Ishikawa (cell line): Measurements from ENCODE around the gene MYL10.

ENCODE experiments used
- CREB1 ChIP-seq: IDR thresholded peaks from 2 replicates; pipeline ENCODE4 v1.6.1; 2012; ENCODE audit warnings: low read depth
- EGR1 ChIP-seq: IDR thresholded peaks from 2 replicates; pipeline ENCODE4 v1.6.1; 2012
- EP300 ChIP-seq: IDR thresholded peaks from 2 replicates; pipeline ENCODE4 v1.6.1; 2012; ENCODE audit warnings: borderline replicate concordance
- FOXM1 ChIP-seq: IDR thresholded peaks from 2 replicates; pipeline ENCODE4 v1.6.1; 2012; ENCODE audit warnings: low read depth, borderline replicate concordance
- MAX ChIP-seq: IDR thresholded peaks from 2 replicates; pipeline ENCODE4 v1.6.1; 2012
- NFIC ChIP-seq: IDR thresholded peaks from 2 replicates; pipeline ENCODE4 v1.6.1; 2012
- RAD21 ChIP-seq: IDR thresholded peaks from 2 replicates; pipeline ENCODE4 v1.6.1; 2012; ENCODE audit warnings: low read depth
- TAF1 ChIP-seq: IDR thresholded peaks from 2 replicates; pipeline ENCODE4 v1.6.1; 2012; ENCODE audit warnings: low read depth, mild to moderate bottlenecking
- TCF12 ChIP-seq: IDR thresholded peaks from 2 replicates; pipeline ENCODE4 v1.6.1; 2012; ENCODE audit warnings: low read depth
- TEAD4 ChIP-seq: IDR thresholded peaks from 2 replicates; pipeline ENCODE4 v1.6.1; 2012
- YY1 ChIP-seq: IDR thresholded peaks from 2 replicates; pipeline ENCODE4 v1.6.1; 2012; ENCODE audit warnings: low read depth
- ZBTB7A ChIP-seq: IDR thresholded peaks from 2 replicates; pipeline ENCODE4 v1.6.1; 2012; ENCODE audit warnings: low read depth
- TF ChIP-seq, protein P1 (sequence below): IDR thresholded peaks from 2 replicates; pipeline ENCODE4 v1.6.1; 2012; ENCODE audit warnings: low read depth, mild to moderate bottlenecking

DNA sequence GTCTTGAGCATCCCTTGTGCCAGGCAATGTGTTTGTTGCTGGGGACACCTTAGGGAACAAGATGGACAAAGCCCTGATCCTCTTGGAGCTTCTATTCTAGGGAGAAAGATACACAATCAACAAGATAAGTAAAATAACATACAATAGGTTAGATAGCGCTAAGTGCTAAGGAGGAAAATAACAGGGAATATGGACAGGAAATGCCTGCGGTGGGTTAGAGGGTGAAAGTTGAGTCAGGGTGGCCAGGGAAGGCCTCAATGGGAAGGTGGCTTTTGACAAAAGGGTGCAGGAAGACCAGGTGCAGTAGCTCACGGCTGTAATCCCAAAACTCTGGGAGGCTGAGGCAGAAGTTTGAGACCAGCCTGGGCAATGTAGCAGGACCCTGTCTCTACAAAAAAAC, 38.3 kb upstream of the MYL10 start:
- no peak for TF ChIP-seq EGR1
- no peak for TF ChIP-seq MAX
- no peak for TF ChIP-seq FOXM1
- TF ChIP-seq ZBTB7A: no peak
- no peak for TF ChIP-seq EP300
- no peak for TF ChIP-seq TEAD4
- TF ChIP-seq RAD21: no peak
- no peak for TF ChIP-seq TAF1
- TF ChIP-seq, protein P1, sequence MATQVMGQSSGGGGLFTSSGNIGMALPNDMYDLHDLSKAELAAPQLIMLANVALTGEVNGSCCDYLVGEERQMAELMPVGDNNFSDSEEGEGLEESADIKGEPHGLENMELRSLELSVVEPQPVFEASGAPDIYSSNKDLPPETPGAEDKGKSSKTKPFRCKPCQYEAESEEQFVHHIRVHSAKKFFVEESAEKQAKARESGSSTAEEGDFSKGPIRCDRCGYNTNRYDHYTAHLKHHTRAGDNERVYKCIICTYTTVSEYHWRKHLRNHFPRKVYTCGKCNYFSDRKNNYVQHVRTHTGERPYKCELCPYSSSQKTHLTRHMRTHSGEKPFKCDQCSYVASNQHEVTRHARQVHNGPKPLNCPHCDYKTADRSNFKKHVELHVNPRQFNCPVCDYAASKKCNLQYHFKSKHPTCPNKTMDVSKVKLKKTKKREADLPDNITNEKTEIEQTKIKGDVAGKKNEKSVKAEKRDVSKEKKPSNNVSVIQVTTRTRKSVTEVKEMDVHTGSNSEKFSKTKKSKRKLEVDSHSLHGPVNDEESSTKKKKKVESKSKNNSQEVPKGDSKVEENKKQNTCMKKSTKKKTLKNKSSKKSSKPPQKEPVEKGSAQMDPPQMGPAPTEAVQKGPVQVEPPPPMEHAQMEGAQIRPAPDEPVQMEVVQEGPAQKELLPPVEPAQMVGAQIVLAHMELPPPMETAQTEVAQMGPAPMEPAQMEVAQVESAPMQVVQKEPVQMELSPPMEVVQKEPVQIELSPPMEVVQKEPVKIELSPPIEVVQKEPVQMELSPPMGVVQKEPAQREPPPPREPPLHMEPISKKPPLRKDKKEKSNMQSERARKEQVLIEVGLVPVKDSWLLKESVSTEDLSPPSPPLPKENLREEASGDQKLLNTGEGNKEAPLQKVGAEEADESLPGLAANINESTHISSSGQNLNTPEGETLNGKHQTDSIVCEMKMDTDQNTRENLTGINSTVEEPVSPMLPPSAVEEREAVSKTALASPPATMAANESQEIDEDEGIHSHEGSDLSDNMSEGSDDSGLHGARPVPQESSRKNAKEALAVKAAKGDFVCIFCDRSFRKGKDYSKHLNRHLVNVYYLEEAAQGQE: no peak
- TF ChIP-seq TCF12: no peak
- TF ChIP-seq CREB1: no peak
- TF ChIP-seq YY1: no peak
- TF ChIP-seq NFIC: no peak
